Measurements from ENCODE around the gene FBL. TPM values are rescaled to one million over a fixed set of nuclear protein-coding genes. Genes with fewer than 3 reads are reported as not detected.

Gene FBL
- total and polyA plus RNA-seq, 2 donors (not counting 1 experiment from before 2014, with no cell fraction given) = 253 to 376 TPM

GRCh38 chr19:39847525-39847924 is 1.3 kb upstream of the FBL start:
- H3K27me3 Mint-ChIP-seq = peaks cover 5% of the 10 kb centered on the region
- peaks cover 37% of the 10 kb centered on the region for H3K79me2 ChIP-seq (ENCODE audit: control insufficient read depth, insufficient read depth, low read length)
- H3K27ac ChIP-seq (ENCODE audit: low read length in 2 of 2) = no peak overlapping the region
- no peak overlapping the region for H3K4me3 Mint-ChIP-seq
- no peak overlapping the region for H3K4me3 ChIP-seq (ENCODE audit: control extremely low read depth in 1 of 5, extremely low read depth in 1 of 5, insufficient read depth in 1 of 5, low read depth in 2 of 5, low read length in 4 of 5)
- intact Hi-C loops (cut with micrococcal nuclease) = no loop called here
- peaks cover 26 to 36% of the 10 kb centered on the region in 2 donors for H3K4me1 ChIP-seq (ENCODE audit: control insufficient read depth in 2 of 2, insufficient read depth in 2 of 2, low read length in 2 of 2)
- peaks cover 0 to 4% (median 0%) of the 10 kb centered on the region in 4 experiments for H3K27me3 ChIP-seq (replicated peaks in 1 of 4; ENCODE audit: control extremely low read depth in 1 of 4, control insufficient read depth in 3 of 4, insufficient read depth in 4 of 4, low read length in 3 of 4)
- H3K9ac ChIP-seq (ENCODE audit: low read length) = no peak overlapping the region
- CTCF ChIA-PET = interaction anchor here (6.2 to 8.1 kb wide), 2 partner anchors 54 to 123 kb away, joined by 43 to 159 read pairs; partner anchors contain the start of gene PSMC4
- H4K20me1 ChIP-seq (ENCODE audit: control insufficient read depth, insufficient read depth, low read length, poor library complexity, severe bottlenecking) = peaks cover 29% of the 10 kb centered on the region
- no peaks in the 10 kb centered on the region for H3K9me3 Mint-ChIP-seq (ENCODE audit: insufficient read depth)
- H3K4me2 ChIP-seq (replicated peaks; ENCODE audit: low read depth, low read length, poor library complexity, severe bottlenecking) = no peak overlapping the region
- H2AFZ ChIP-seq (ENCODE audit: insufficient read depth, low read depth, low read length, poor library complexity, severe bottlenecking) = peak overlapping the region; percentile 89
- TF ChIP-seq, protein P1, sequence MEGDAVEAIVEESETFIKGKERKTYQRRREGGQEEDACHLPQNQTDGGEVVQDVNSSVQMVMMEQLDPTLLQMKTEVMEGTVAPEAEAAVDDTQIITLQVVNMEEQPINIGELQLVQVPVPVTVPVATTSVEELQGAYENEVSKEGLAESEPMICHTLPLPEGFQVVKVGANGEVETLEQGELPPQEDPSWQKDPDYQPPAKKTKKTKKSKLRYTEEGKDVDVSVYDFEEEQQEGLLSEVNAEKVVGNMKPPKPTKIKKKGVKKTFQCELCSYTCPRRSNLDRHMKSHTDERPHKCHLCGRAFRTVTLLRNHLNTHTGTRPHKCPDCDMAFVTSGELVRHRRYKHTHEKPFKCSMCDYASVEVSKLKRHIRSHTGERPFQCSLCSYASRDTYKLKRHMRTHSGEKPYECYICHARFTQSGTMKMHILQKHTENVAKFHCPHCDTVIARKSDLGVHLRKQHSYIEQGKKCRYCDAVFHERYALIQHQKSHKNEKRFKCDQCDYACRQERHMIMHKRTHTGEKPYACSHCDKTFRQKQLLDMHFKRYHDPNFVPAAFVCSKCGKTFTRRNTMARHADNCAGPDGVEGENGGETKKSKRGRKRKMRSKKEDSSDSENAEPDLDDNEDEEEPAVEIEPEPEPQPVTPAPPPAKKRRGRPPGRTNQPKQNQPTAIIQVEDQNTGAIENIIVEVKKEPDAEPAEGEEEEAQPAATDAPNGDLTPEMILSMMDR (IDR thresholded peaks at IDR 0.05) = no peak
- TF ChIP-seq EZH2 (IDR thresholded peaks at IDR 0.05; ENCODE audit: borderline replicate concordance, insufficient read depth, low read depth, low read length, poor library complexity, severe bottlenecking) = no peak
- no peak for ATAC-seq (ENCODE audit: low read depth)
- WGBS (ENCODE audit: insufficient coverage) = 98% methylated on average over 4 of the region's 6 CpGs
- peaks cover 43% of the 10 kb centered on the region for H3K4me1 Mint-ChIP-seq
- no peaks in the 10 kb centered on the region for H3K36me3 ChIP-seq (replicated peaks in 1 of 2; ENCODE audit: control extremely low read depth in 1 of 2, control insufficient read depth in 1 of 2, extremely low read depth in 1 of 2, insufficient read depth in 2 of 2, low read length in 1 of 2)
- no peaks in the 10 kb centered on the region for H3K9me3 ChIP-seq (ENCODE audit: control extremely low read depth in 1 of 3, control insufficient read depth in 2 of 3, insufficient read depth in 1 of 3, low read length in 2 of 3)
- no peak overlapping the region for H3K27ac Mint-ChIP-seq
- no peak for DNase-seq
- POLR2A ChIA-PET = interaction anchor here (1.6 kb wide), 1 partner anchor 14 kb away, joined by 21 read pairs; the partner anchor contains the start of gene DYRK1B

Measured in B cell (primary cell).